Measurements from ENCODE around the gene PCSK5.

The PCSK5 gene

GRCh38 chr9:76162751-76163500 is 272.5 kb downstream of the PCSK5 start:
- Mint-ChIP-seq H3K9me3 (no peaks in the 10 kb centered on the region), H3K4me3 (no peak overlapping the region), H3K27me3 (ENCODE audit: low read depth) (no peaks in the 10 kb centered on the region), H3K4me1 (ENCODE audit: low read depth) (peaks cover 8% of the 10 kb centered on the region), H3K36me3 (ENCODE audit: low read depth) (peaks cover 18% of the 10 kb centered on the region), H3K27ac (no peak overlapping the region)

- Mint-ChIP-seq H3K4me3 (no peak overlapping the region), H3K27me3 (ENCODE audit: low read depth) (no peaks in the 10 kb centered on the region), H3K27ac (no peak overlapping the region), H3K9me3 (no peaks in the 10 kb centered on the region), H3K4me1 (ENCODE audit: low read depth) (peaks cover 8% of the 10 kb centered on the region), H3K36me3 (ENCODE audit: low read depth) (peaks cover 11% of the 10 kb centered on the region)
Observed at GRCh38 chr9:76166526-76166925, 276.1 kb downstream of the PCSK5 start.

GRCh38 chr9:76176171-76176570 is 285.7 kb downstream of the PCSK5 start:
- peaks cover 14% of the 10 kb centered on the region for H3K4me1 Mint-ChIP-seq (ENCODE audit: low read depth)
- peaks cover 4% of the 10 kb centered on the region for H3K9me3 Mint-ChIP-seq
- H3K36me3 Mint-ChIP-seq (ENCODE audit: low read depth): peaks cover 12% of the 10 kb centered on the region
- no peak overlapping the region for H3K27ac Mint-ChIP-seq
- H3K27me3 Mint-ChIP-seq (ENCODE audit: low read depth): no peaks in the 10 kb centered on the region
- no peak overlapping the region for H3K4me3 Mint-ChIP-seq

DNA sequence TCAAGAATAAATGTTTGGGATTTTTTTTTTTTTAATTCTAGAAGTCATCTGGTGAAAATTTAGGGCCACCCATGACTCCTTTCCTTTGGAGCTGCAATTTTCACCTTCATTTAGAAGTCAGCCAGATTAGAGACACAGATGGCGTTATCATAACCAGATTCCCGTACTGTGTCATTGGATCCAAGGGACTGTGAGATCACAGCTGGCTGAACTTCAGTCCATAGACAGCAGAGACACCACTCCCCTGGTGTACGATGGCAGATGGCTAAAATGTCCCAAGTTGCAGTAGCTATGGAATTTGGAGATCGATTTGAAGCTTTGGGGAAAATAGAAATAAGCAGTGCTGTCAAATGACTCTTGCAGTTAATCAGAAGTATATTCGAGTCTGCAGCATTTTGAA is 287.5 kb downstream of the PCSK5 start:
- H3K4me1 Mint-ChIP-seq (ENCODE audit: low read depth): peaks cover 24% of the 10 kb centered on the region

DNA sequence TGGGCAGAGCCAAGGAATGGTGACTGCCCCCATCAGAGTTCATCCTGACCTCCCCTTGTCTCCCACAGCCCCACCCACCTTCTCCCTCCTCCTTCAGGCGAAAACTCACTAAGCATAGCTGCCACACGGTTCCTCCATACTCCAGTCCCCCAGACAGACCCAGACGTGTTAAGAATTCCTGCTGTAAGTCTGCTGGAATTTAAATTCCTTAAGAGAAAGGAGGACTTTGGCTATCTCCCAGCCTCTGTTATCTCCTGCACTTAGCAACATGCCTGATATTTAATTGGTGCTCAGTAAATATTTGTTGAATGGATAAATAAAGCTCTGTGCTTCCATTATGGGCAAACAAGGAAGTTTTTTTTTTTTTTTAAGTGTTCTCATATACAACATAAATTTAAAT is 290.1 kb downstream of the PCSK5 start:
- Mint-ChIP-seq H3K4me1 (ENCODE audit: low read depth) (peaks cover 42% of the 10 kb centered on the region), H3K36me3 (ENCODE audit: low read depth) (peaks cover 24% of the 10 kb centered on the region), H3K9me3 (no peaks in the 10 kb centered on the region), H3K4me3 (no peak overlapping the region), H3K27ac (peak overlapping the region; percentile 81), H3K27me3 (ENCODE audit: low read depth) (no peaks in the 10 kb centered on the region)

More for the DNA sequence above, 287.5 kb downstream of the PCSK5 start:
- H3K27ac Mint-ChIP-seq: no peak overlapping the region
- no peak overlapping the region for H3K4me3 Mint-ChIP-seq
- H3K36me3 Mint-ChIP-seq (ENCODE audit: low read depth): peaks cover 21% of the 10 kb centered on the region
- H3K9me3 Mint-ChIP-seq: peaks cover 4% of the 10 kb centered on the region
- H3K27me3 Mint-ChIP-seq (ENCODE audit: low read depth): no peaks in the 10 kb centered on the region

DNA sequence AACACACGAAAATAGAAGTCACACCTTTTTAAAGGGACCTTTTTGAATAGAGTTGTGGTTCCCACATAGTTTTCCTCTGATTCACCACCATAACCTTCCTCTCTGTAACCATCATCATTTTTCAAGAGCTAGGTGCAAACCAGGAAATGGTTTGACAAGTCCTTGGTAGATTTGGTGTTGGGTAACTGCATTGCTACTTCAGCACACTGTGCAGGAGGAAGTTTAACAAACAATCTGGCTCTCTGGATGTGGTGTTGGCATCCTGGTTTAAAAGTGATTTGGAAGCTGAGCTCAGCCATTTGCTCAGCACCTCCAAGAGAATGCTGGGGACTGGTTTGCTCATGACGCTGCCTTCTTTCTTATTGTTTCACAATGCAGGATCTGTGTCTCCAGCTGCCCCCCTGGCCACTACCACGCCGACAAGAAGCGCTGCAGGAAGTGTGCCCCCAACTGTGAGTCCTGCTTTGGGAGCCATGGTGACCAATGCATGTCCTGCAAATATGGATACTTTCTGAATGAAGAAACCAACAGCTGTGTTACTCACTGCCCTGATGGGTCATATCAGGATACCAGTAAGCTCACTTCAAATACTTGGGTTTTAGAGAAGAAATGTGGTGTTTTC is 290.7 kb downstream of the PCSK5 start:
- Mint-ChIP-seq H3K36me3 (ENCODE audit: low read depth) (peaks cover 24% of the 10 kb centered on the region), H3K9me3 (no peaks in the 10 kb centered on the region), H3K4me3 (peak overlapping the region; percentile 7), H3K27me3 (ENCODE audit: low read depth) (no peaks in the 10 kb centered on the region), H3K4me1 (ENCODE audit: low read depth) (peaks cover 42% of the 10 kb centered on the region), H3K27ac (peak overlapping the region; percentile 81)

DNA sequence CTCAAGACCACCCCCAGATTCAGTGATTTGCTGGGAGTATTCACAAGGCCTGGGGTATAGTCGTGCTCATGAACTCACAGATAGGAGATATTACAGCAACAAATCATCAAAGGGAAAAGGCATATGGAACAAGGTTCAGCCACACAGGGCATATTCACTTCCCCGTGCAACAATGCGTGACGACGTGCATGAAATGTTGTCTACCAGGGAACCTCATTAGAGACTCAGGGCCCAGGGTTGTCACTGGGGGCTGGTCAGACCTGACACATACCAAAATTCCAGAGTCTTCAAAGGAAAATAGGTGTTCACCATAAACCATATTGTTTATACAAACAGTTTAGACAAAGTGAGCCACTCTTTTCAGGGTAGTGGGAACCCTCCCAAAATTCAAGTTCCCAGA is 291.3 kb downstream of the PCSK5 start:
- Mint-ChIP-seq H3K4me1 (ENCODE audit: low read depth) (peaks cover 42% of the 10 kb centered on the region), H3K9me3 (no peaks in the 10 kb centered on the region), H3K4me3 (no peak overlapping the region), H3K36me3 (ENCODE audit: low read depth) (peaks cover 26% of the 10 kb centered on the region), H3K27ac (peak overlapping the region; percentile 81), H3K27me3 (ENCODE audit: low read depth) (no peaks in the 10 kb centered on the region)

GRCh38 chr9:76185432-76185831 is 295.0 kb downstream of the PCSK5 start:
- Mint-ChIP-seq H3K4me3 (no peak overlapping the region), H3K27me3 (ENCODE audit: low read depth) (no peaks in the 10 kb centered on the region), H3K36me3 (ENCODE audit: low read depth) (peaks cover 44% of the 10 kb centered on the region), H3K9me3 (no peaks in the 10 kb centered on the region), H3K4me1 (ENCODE audit: low read depth) (peaks cover 35% of the 10 kb centered on the region), H3K27ac (no peak overlapping the region)

GRCh38 chr9:76188286-76188685 is 297.8 kb downstream of the PCSK5 start:
- H3K9me3 Mint-ChIP-seq: no peaks in the 10 kb centered on the region
- peaks cover 40% of the 10 kb centered on the region for H3K36me3 Mint-ChIP-seq (ENCODE audit: low read depth)
- H3K27ac Mint-ChIP-seq: no peak overlapping the region
- peaks cover 16% of the 10 kb centered on the region for H3K4me1 Mint-ChIP-seq (ENCODE audit: low read depth)
- H3K4me3 Mint-ChIP-seq: no peak overlapping the region
- H3K27me3 Mint-ChIP-seq (ENCODE audit: low read depth): no peaks in the 10 kb centered on the region

- H3K4me3 Mint-ChIP-seq: no peak overlapping the region
- H3K36me3 Mint-ChIP-seq (ENCODE audit: low read depth): peaks cover 37% of the 10 kb centered on the region
- H3K27ac Mint-ChIP-seq: no peak overlapping the region
- H3K27me3 Mint-ChIP-seq (ENCODE audit: low read depth): no peaks in the 10 kb centered on the region
- H3K4me1 Mint-ChIP-seq (ENCODE audit: low read depth): peaks cover 11% of the 10 kb centered on the region
- H3K9me3 Mint-ChIP-seq: no peaks in the 10 kb centered on the region
Observed at GRCh38 chr9:76188905-76189304, 298.4 kb downstream of the PCSK5 start.

GRCh38 chr9:76191493-76191892 is 301.0 kb downstream of the PCSK5 start:
- peaks cover 37% of the 10 kb centered on the region for H3K36me3 Mint-ChIP-seq (ENCODE audit: low read depth)
- no peaks in the 10 kb centered on the region for H3K9me3 Mint-ChIP-seq
- no peaks in the 10 kb centered on the region for H3K4me1 Mint-ChIP-seq (ENCODE audit: low read depth)
- H3K27ac Mint-ChIP-seq: no peak overlapping the region
- no peaks in the 10 kb centered on the region for H3K27me3 Mint-ChIP-seq (ENCODE audit: low read depth)
- no peak overlapping the region for H3K4me3 Mint-ChIP-seq

DNA sequence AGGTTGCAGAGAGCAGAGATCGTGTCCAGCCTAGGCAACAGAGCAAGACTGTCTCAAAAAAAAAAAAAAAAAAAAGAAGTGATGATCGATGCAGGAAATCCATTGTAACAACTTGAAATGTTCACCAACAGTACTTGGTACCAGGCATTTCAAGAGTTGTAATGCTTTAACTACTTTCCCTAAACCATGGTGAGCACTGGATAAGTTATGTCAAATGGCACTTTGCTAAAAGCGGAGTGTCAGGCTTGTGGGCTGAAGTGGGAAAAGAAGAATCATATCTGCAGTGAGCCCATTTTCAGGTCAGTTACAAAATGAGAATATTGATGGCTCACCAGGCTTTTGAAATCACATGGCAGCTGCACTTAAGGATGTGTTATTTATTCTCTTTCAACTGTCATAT is 301.5 kb downstream of the PCSK5 start:
- Mint-ChIP-seq H3K27me3 (ENCODE audit: low read depth) (no peaks in the 10 kb centered on the region), H3K4me3 (no peak overlapping the region), H3K9me3 (no peaks in the 10 kb centered on the region), H3K27ac (no peak overlapping the region), H3K36me3 (ENCODE audit: low read depth) (peaks cover 35% of the 10 kb centered on the region), H3K4me1 (ENCODE audit: low read depth) (no peaks in the 10 kb centered on the region)

- Mint-ChIP-seq H3K4me1 (ENCODE audit: low read depth) (no peaks in the 10 kb centered on the region), H3K27ac (no peak overlapping the region), H3K4me3 (no peak overlapping the region), H3K27me3 (ENCODE audit: low read depth) (no peaks in the 10 kb centered on the region), H3K36me3 (ENCODE audit: low read depth) (peaks cover 22% of the 10 kb centered on the region), H3K9me3 (no peaks in the 10 kb centered on the region)
Observed at GRCh38 chr9:76194896-76195295, 304.4 kb downstream of the PCSK5 start.

DNA sequence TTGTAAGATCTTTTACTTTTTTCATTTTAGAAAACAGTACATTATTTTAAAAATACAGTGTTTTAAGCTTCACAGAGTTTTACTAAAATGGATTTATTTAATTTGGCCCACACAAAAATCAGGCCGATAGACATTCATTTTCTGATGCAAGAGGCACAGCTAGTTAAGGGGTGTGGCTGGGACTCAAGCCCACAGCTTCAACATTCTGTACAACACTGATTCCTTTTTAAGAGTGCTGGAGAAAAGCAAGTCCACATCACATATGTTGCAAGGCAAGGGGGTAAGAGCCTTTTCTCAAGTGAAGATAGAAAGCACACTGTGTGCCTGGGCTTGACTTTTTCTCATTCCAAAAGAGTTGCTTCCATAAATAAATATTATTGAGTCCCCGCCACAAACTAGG is 307.9 kb downstream of the PCSK5 start:
- no peaks in the 10 kb centered on the region for H3K4me1 Mint-ChIP-seq (ENCODE audit: low read depth)
- no peak overlapping the region for H3K27ac Mint-ChIP-seq
- H3K9me3 Mint-ChIP-seq: no peaks in the 10 kb centered on the region
- no peak overlapping the region for H3K4me3 Mint-ChIP-seq
- peaks cover 4% of the 10 kb centered on the region for H3K27me3 Mint-ChIP-seq (ENCODE audit: low read depth)
- peaks cover 4% of the 10 kb centered on the region for H3K36me3 Mint-ChIP-seq (ENCODE audit: low read depth)

- Mint-ChIP-seq H3K27ac (no peak overlapping the region), H3K27me3 (ENCODE audit: low read depth) (peaks cover 13% of the 10 kb centered on the region), H3K4me3 (no peak overlapping the region), H3K4me1 (ENCODE audit: low read depth) (no peaks in the 10 kb centered on the region), H3K9me3 (no peaks in the 10 kb centered on the region), H3K36me3 (ENCODE audit: low read depth) (peaks cover 3% of the 10 kb centered on the region)
Observed at GRCh38 chr9:76200315-76200714, 309.8 kb downstream of the PCSK5 start.
